Ecto neural progenitor cell (in vitro differentiated cells): Measurements from ENCODE around the gene AFF2.
A peak's percentile ranks its signal among the peaks of the same experiment; 100 is the strongest.
"Not testable (repeated sequence)": the region's sequence is repeated elsewhere in the genome, so short reads cannot be mapped to it uniquely, and the experiment has no call there.

ENCODE experiments used
- DNase-seq: peaks from one replicate; pipeline ENCODE4 v3.0.0-alpha.2; 2018; ENCODE audit warnings: low spot score

AFF2 gene

DNA sequence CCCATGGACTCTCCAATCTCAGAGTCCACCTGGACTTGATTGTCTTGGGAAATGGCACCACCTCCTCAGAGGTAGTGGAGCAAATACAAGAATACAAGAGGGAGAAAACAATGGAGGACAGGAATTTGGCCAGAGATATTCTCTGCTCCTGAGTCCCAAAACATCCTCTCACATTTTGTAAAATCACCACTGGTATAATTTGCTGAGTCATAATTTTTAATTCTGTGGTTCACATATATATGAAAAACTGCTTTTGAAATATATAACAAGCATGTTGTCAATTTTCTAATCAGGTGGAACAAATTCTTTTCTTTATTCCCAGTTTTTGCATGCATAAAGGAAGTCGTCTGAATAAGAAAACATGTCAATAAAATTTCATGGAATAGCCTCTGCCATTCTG is 356.1 kb downstream of the AFF2 start:
- no peak for DNase-seq

DNA sequence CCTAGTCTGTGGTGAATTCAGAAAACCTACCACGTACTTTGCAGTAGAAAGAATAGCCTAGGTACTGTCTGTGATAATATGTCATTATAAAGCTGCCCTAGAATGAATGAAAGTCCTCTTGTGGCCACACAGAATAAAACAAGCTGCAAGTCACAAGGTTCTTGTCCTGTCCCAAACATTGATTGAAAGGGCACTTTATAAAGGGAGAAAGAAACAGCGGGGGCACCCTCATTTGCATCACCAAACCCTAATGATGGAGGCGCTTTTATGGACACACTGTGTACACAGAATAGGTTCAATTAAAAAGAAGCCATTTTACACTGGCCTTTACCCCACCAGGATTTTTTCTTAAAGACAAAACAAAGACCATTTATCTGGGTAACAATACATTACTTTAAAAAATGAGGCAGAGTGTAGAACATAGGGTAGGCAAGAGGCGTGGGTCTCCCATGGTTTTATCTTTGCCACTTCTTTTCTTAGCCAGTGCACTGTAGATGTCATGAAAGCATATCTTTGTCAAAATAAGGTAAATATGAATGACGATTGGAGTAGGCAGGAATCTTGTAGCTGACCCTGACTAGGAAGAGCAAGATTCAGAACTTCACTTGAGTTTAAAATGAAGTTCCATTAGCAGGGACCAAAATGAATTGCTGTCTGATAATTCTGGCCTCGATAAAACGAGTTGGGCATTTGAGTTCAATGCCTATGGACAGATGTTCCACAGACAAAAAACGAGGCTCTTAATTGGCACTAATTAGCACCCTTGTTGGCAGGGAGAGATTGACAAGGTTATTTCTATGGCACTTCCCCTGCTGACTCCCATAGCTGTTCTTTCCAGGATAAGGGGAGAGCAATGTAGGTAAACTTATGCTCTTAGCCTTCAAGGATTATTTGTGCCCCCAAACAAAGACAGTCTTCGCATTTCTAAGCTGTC is 365.1 kb downstream of the AFF2 start:
- no peak for DNase-seq

DNA sequence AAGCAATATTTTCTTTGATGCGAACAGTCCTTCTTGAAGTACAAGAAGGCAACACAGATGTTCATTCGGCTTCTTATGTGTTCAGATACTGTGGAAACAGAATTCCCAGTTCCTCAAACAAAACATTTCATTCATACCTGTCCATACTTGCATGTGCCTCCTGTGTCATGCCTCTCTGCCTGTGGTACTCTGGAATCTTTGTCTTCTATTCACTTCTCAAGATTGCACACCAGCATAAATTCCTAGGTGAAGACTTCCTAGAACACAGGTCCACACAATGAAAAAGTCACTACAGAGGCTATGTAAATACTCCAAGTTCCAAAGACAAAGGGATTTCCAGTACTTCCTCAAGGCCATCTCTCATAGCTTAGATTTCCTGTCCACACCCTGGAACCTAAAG is 367.2 kb downstream of the AFF2 start:
- no peak for DNase-seq

- no peak for DNase-seq
Observed at GRCh38 chrX:148871422-148872160, 371.2 kb downstream of the AFF2 start.

- no peak for DNase-seq
Observed at GRCh38 chrX:148872161-148872535, 371.7 kb downstream of the AFF2 start.

- no peak for DNase-seq
Observed at GRCh38 chrX:148872881-148873280, 372.5 kb downstream of the AFF2 start.

DNA sequence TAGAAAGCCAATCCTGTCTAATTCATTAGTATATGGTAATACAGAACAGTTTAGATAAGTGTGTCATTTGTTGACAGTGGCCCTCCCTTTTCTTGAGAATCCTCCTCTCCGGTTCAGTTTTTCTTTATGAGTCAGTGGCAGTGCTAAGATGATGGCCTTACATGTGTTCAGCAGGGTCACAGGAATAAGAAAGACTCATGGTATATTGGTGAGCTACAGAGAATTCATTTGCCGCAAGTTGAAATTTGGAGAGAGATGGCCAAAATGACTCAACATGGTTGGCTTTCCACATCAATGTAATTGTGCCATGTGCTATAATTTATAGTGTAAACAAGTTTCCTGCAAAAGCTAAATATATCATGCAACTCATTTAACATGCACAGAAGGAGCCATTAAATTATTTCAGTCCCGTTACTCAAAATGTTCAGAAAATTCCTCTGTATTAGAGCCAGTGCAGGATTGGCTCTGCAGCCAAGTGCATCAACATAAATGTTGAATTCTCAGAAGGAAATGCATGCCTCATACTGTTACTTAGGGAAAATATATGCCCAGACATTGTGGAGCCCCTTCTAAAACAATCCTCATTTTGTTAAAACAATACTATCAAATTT is 374.3 kb downstream of the AFF2 start:
- DNase-seq = no peak

- DNase-seq = no peak
Observed at GRCh38 chrX:148878371-148878770, 378.0 kb downstream of the AFF2 start.

- DNase-seq = no peak
Observed at GRCh38 chrX:148885203-148885602, 384.8 kb downstream of the AFF2 start.

- no peak for DNase-seq
Observed at GRCh38 chrX:148893395-148893794, 393.0 kb downstream of the AFF2 start.

- DNase-seq = no peak
Observed at GRCh38 chrX:148902581-148902980, 402.2 kb downstream of the AFF2 start.

DNA sequence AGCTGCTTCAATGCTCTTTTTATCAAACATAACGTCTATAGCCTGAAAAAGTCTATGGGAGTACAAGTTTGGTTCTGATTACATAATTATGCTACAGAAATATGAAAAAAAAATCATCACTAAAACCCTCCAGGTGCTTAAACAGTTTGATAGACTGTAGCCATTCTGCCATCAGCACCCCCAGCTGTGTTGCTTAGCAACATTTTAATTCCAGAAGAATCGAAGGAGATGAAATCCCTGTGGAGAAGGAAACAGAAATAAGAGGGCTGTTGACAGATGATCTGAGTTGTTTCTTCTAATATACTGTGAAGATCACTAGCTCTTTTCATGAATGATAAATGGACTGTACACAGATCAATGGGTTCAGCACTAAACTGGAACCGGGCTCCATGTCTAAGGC is 402.8 kb downstream of the AFF2 start:
- DNase-seq = no peak

DNA sequence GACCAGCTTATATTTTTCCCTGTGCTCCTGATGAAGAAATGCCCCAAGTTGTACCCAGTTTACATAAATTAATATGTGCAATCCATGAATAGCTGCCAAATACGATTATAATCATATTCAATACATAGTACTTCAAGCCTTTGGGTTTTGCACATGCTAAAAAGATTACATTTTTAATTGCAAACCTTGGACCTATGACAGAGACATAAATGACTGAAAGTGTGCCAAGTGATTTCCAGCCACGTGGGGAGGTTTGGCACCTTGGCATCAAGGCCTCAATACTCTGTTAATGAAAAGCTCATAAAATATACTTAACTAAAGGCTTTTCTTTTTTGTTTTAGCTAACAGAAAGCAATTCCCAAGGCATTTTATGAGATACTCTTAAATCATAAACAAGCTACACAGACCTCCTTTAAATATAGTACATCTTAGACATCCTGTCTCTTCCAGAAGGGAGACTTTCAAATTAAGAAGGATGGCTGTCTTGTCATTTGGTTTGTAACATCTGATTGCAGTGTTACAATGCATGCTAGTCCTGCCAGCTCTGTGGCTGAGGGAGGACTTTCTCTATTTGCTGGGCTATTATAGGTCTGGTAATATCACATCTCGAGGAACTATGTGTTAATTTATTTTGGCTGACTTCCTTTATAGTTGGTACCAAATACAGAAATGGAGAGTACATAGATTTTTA is 404.1 kb downstream of the AFF2 start:
- DNase-seq = no peak

GRCh38 chrX:148905400-148905799 is 405.0 kb downstream of the AFF2 start:
- DNase-seq = peak; percentile 46

GRCh38 chrX:148906628-148907027 is 406.2 kb downstream of the AFF2 start:
- DNase-seq = not testable (repeated sequence)

DNA sequence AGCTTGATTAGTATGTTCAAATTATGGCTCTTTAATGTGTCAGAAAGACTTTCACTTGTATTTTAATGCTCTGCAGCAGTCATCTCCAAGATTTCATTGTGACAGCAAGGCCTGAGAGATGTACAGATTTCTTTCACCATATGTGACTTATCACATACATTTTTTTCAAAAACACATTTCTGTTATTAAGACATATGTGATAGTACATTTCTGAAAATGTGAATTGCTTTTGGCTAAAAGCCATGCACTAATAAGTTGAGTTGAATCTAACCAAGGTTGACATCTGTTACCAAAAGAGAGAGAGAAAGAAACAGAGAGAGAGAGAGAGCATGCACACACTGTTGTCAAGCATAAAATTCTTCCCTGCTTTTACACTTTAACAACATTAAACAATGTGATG is 409.3 kb downstream of the AFF2 start:
- no peak for DNase-seq

GRCh38 chrX:148913971-148914370 is 413.6 kb downstream of the AFF2 start:
- no peak for DNase-seq

DNA sequence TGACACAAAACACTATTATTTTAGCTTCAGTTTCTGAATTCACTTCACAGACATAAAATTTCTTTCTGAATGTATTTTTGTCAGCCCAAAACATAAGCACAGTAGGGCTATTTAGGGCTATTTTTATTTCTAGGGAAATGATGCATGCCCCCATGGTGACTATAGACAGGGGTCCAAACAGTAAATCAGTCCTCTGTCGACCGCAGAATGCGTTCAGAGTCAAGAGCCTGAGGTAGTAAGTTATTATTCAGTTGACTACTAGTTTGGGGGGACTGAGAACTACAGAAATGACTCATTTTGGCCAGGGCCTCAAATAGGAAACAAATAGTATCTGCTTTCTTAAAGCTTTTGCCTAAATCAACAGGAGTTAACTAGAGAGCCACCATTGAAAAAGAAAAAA is 414.4 kb downstream of the AFF2 start:
- DNase-seq = no peak

- DNase-seq = no peak
Observed at GRCh38 chrX:148915474-148915873, 415.1 kb downstream of the AFF2 start.

GRCh38 chrX:148917441-148917840 is 417.0 kb downstream of the AFF2 start:
- DNase-seq = no peak

GRCh38 chrX:148923631-148924030 is 423.2 kb downstream of the AFF2 start:
- DNase-seq = no peak

- DNase-seq = no peak
Observed at GRCh38 chrX:148926371-148926770, 426.0 kb downstream of the AFF2 start.
